ENCODE measurements around the gene STX18.

DNA sequence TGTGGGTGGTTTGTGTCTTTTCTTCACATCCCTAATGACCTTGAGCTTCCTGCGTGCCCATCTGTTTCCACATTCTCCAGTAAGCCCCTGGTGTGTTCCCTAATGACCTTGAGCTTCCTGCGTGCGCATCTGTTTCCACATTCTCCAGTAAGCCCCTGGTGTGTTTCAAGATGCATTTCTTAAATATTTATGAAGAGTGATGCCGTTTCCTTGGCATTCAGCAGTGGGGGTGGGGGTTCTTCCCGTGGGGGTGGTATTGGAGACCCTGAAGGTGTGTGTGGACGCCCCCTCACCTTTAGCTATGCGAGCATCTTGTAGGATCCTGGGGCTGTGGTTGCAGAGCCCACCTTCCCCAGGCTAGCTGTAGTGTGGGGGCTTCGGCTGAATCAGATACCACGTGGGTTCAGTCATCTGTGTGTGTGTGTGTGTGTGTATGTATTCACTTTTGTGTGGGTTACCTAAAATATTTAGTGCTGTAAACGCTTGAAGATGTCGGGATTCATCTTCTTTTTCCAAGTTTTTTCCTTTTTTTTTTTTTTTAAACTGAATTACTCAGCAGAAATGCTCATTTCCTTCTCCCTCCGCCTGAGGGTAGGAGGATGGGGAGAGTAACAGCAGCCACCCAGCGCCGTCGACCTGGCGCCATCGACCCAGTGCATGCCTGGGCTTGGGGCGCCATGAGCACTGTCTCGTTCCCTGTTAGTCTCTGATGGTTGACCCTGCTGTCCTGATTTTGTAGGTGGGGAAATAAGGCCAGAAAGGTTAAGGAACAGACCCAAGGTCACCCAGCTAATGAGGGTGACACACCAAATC, 145.0 kb downstream of the STX18 start:
- no peak for TF ChIP-seq POLR2A (IDR thresholded peaks at IDR 0.05; ENCODE audit: low read depth, low read length)
- no peak for TF ChIP-seq TAF1 (IDR thresholded peaks at IDR 0.05; ENCODE audit: low read depth, low read length)
